Activated naive CD8-positive, alpha-beta T cell treated with anti-CD3 and anti-CD28 coated beads for 36 hours (primary cell): Measurements from ENCODE around the gene ELAVL2. TPM values are rescaled to one million over a fixed set of nuclear protein-coding genes. Genes with fewer than 3 reads are reported as not detected.

Experiments used
- DNase-seq: peaks from one replicate; pipeline ENCODE4 v3.0.0; 2021
- H3K27ac Mint-ChIP-seq: one replicate; pipeline ENCODE4 v1.8.0; 2022; ENCODE audit warnings: mild to moderate bottlenecking, moderate library complexity, mixed read lengths
- H3K27me3 Mint-ChIP-seq: one replicate; pipeline ENCODE4 v1.8.0; 2022; ENCODE audit warnings: mild to moderate bottlenecking, mixed read lengths
- H3K36me3 Mint-ChIP-seq: one replicate; pipeline ENCODE4 v1.8.0; 2021; ENCODE audit warnings: mild to moderate bottlenecking, mixed read lengths
- H3K4me1 Mint-ChIP-seq: one replicate; pipeline ENCODE4 v1.8.0; 2021; ENCODE audit warnings: mixed read lengths
- H3K4me3 Mint-ChIP-seq: one replicate; pipeline ENCODE4 v1.8.0; 2022; ENCODE audit warnings: mild to moderate bottlenecking, moderate library complexity, mixed read lengths
- H3K9me3 Mint-ChIP-seq: one replicate; pipeline ENCODE4 v1.8.0; 2022; ENCODE audit warnings: mixed read lengths
- total RNA-seq, 2 experiments: library from RNA; stranded (reverse); gene quantifications; one replicate each; pipeline ENCODE4 v1.2.3, GENCODE V29; 2021

The ELAVL2 gene
- total RNA-seq, 2 experiments from 2014 or later = not detected

DNA sequence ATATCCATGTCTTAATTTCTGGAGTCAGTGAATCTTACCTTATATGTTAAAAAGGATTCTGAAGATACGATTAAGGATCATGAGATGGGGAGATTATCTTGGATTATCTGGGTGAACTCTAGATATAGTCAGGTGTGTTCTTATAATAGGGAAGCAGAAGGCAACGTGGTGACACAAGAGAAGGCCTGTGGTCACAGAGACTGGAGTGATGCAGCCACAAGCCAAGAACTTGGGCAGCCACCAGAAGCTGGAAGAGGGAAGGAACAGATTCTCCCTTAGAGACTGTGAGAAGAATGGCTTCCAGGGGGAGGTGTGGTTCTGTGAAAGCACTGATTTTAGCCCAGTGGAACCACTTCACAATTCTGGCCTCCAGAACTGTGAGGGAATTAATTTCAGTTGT, 177.4 kb downstream of the ELAVL2 start:
- Mint-ChIP-seq H3K4me1 (no peaks in the 10 kb centered on the region), H3K36me3 (no peaks in the 10 kb centered on the region), H3K27me3 (no peaks in the 10 kb centered on the region), H3K9me3 (no peaks in the 10 kb centered on the region), H3K27ac (no peak overlapping the region), H3K4me3 (no peak overlapping the region)
- DNase-seq = no peak

DNA sequence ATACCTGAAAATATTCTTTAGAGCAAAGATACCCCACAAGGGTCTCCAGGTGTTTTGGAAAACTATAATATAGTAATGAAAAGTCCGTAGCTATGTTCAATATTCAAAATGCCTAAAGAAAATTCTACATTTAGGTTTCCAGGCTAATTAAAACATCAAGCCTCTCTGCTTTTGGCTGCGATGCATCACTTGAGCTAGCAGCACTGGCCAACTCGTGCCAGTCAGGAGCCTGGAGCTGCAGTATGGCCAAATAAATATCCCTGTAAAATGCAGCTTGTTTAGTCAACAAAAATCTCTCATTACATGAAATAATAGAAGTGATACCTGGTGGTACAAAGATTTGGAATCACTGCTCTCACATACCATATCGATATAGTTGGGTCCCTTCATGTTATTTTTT, 181.1 kb downstream of the ELAVL2 start:
- Mint-ChIP-seq H3K27ac (no peak overlapping the region), H3K27me3 (no peaks in the 10 kb centered on the region), H3K36me3 (no peaks in the 10 kb centered on the region), H3K9me3 (no peaks in the 10 kb centered on the region), H3K4me3 (no peak overlapping the region), H3K4me1 (no peaks in the 10 kb centered on the region)
- no peak for DNase-seq

DNA sequence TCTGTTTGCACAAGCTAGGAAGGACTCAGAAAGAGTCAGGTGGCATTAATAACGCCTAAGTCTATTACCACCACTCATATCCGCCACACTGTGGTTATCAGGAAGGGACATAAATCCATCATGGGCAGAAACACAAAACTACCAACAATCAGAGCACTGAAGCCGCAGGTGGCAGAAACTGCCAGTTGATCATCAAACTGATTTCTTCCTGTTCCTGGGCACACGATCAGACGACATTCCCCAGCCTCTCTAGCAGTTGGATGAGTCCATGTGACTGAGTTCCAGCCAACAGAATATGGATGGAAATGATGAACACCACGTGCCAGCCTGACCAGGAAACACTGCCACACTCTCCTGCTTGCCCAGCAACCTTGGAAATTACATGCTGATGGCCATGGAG, 181.7 kb downstream of the ELAVL2 start:
- Mint-ChIP-seq H3K36me3 (no peaks in the 10 kb centered on the region), H3K9me3 (no peaks in the 10 kb centered on the region), H3K27ac (no peak overlapping the region), H3K4me1 (no peaks in the 10 kb centered on the region), H3K4me3 (no peak overlapping the region), H3K27me3 (no peaks in the 10 kb centered on the region)
- no peak for DNase-seq

GRCh38 chr9:23643656-23644258, 182.3 kb downstream of the ELAVL2 start:
- Mint-ChIP-seq H3K4me3 (no peak overlapping the region), H3K27ac (no peak overlapping the region), H3K9me3 (no peaks in the 10 kb centered on the region), H3K27me3 (no peaks in the 10 kb centered on the region), H3K36me3 (no peaks in the 10 kb centered on the region), H3K4me1 (no peaks in the 10 kb centered on the region)
- no peak for DNase-seq
